GM19452 (cell line): ENCODE data around the gene SUSD5.
"Not testable (repeated sequence)": the region's sequence is repeated elsewhere in the genome, so short reads cannot be mapped to it uniquely, and the experiment has no call there.

Experiments
- ATAC-seq: cut with Tn5 transposase; IDR thresholded peaks from one replicate; pipeline ENCODE4 v1.9.1; 2021; ENCODE audit not compliant: unreplicated experiment

The SUSD5 gene

DNA sequence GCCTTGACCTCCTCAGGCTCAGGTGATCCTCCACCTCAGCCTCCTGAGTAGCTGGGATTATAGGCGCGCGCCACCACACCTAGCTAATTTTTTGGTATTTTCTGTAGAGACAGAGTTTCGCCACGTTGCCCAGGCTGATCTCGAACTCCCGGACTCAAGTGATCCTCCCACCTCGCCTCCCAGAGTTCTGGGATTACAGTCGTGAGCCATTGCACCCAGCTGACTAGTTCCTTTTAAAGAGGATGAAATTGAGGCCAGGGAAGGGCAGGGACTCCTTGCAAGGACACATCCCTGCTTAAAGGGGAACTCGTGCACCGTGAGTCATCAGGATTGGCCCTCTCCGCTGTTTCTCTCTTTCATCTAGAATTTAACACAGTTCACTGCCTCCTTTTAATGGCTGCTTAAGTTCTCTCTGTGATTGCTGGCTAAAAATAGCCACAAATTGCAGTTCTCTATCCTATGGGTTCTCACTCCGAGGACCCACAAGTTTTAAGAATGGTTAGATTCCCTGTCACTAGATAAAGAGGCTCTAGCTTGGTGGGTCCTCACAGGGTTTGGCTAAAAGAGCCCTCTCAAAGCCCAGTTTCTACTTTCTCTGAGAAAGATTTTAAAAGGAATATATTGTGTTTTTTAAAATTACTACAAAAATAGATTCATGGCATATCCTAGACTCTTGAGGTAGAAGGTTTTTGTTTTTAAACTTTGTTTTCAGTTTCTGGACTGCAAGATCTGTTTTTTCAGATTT, 103.4 kb downstream of the SUSD5 start:
- no peak for ATAC-seq

DNA sequence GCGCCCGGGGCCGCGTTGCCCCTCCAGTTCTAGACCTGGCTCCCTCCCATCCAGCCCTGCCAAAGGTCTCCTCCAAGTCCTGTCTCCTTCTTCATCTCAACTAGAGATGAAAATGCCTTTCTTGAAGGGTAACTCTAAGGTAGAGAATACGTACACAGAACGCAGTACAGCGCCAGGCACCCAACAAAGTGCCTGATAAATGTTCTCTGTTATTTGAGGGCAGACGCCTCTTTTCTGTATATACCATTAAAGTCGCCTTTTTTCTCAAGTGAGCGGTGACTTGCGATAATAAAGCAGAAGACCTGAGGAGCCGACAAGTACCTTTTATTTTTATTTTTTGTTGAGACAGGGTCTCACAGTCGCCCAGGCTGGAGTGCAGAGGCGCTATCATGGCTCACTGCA, 104.0 kb downstream of the SUSD5 start:
- peak; percentile 1 for ATAC-seq

GRCh38 chr3:33113772-33114621, 104.6 kb downstream of the SUSD5 start, which contains the start of gene CRTAP:
Gene CRTAP, plus strand, starts transcription at chr3:33114014. Its CDS starts 64 bp downstream, at chr3:33114078.
- peak; percentile 78 for ATAC-seq

GRCh38 chr3:33111581-33111980, 107.0 kb downstream of the SUSD5 start:
- peak; percentile 27 for ATAC-seq

DNA sequence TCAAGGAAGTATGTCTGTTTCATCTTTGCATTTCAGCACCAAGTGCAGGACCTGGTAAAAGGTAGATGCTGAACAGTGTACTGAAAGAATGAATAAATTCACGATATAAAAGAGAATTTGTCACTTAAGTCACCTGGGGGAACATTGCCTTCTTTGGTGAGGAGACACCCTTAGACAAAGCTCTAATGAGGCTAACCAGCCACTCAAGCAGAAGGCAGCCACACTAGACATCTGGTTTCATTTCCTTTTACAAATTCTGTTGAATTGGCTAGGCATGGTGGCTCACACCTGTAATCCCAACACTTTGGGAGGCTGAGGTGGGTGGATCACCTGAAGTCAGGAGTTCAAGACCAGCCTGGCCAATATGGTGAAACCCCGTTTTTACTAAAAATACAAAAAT, 111.8 kb downstream of the SUSD5 start:
- not testable (repeated sequence) for ATAC-seq

GRCh38 chr3:33105341-33105948, 113.2 kb downstream of the SUSD5 start:
- ATAC-seq = no peak

- ATAC-seq = no peak
These were observed 113.8 kb downstream of the SUSD5 start for GRCh38 chr3:33104803-33105202.

DNA sequence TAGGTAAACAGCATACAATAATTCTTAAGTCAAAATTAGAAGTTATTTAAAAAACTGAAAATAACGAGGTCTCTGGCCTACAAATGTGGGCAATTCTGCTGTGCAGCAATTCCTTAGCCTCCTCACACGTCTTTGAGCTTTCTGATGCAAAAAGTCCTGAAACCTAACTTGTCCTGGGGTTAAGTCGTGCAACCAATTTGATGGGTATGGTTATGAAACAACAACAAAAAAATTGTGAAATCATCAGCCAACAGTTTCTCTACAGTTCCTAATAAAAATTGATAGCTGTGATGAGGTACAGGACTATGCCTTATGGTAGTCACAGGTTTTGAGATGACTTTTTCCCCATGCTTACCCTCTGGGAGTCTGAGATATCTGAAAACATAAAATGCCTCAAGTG, 115.1 kb downstream of the SUSD5 start:
- no peak for ATAC-seq

- ATAC-seq = no peak
These were observed 115.6 kb downstream of the SUSD5 start for GRCh38 chr3:33103034-33103433.

- no peak for ATAC-seq
These were observed 118.4 kb downstream of the SUSD5 start for GRCh38 chr3:33100229-33100628.
